Right lobe of liver (tissue), 4 donors: ENCODE measurements around the gene RTP3.

Experiments
- CTCF ChIP-seq, 4 donors: fragments of 200-600 bp in 3 of 4; fragments of 450-650 bp in 1 of 4; IDR thresholded peaks; one replicate each; pipeline versions ENCODE4 v1.5.1 to v1.8.0; 2016 to 2022; ENCODE audit warnings: antibody characterized with exemption in 4 of 4, mild to moderate bottlenecking in 2 of 4
- POLR2A ChIP-seq: fragments of 450-650 bp; IDR thresholded peaks from one replicate; pipeline ENCODE4 v1.6.1; 2017; ENCODE audit warnings: antibody characterized with exemption, mild to moderate bottlenecking
- donor health status: DM: no; HTN: no; CAD: no.
- donor health status: DM: no; HTN: no; CAD: no.
- donor health status: DM: no; HTN: yes; CAD: no.

DNA sequence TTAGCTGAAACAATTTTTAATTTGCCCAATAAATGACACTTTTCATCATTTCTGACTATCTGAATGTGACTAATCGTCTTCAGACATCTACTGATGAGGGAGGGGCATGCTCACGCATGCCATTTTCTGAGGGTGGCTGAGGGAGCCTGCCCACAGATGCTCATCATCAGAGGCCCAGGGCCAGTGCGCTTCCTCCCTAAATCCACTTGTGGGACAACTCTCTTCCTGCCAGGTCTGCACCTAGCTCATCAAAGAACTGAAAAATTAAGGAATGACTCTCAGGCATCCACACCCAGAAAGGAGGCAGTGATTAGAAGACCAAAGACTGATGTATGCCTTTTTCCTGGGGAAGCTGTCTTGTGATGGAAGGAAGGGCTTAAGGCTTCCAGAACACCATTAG is 22.8 kb downstream of the RTP3 start:
- TF ChIP-seq CTCF (IDR thresholded peaks at IDR 0.05) = no peak
- TF ChIP-seq POLR2A = no peak
